Jurkat, Clone E6-1 (cell line): ENCODE results near the gene FXYD1.
"Not testable (repeated sequence)": the region's sequence is repeated elsewhere in the genome, so short reads cannot be mapped to it uniquely, and the experiment has no call there.

ENCODE experiments used
- DNase-seq: peaks from one replicate; pipeline ENCODE4 v3.0.0-alpha.2; 2011; ENCODE audit warnings: low read depth, low spot score
- H3K4me3 ChIP-seq: 2 replicates; pipeline ENCODE4 v1.5.1; 2011; ENCODE audit warnings: mild to moderate bottlenecking, low read length, control low read depth, moderate library complexity

The FXYD1 gene

GRCh38 chr19:35140207-35140961, 1.8 kb downstream of the FXYD1 start:
- DNase-seq: no peak
- no peak overlapping the region for H3K4me3 ChIP-seq

- peak overlapping the region; percentile 21 for H3K4me3 ChIP-seq
- peak; percentile 85 for DNase-seq
Measured at GRCh38 chr19:35140962-35141836, 2.6 kb downstream of the FXYD1 start.

- no peak for DNase-seq
- H3K4me3 ChIP-seq: peak overlapping the region; percentile 22
Measured at GRCh38 chr19:35141837-35142605, 3.4 kb downstream of the FXYD1 start.

- peak overlapping the region; percentile 22 for H3K4me3 ChIP-seq
- no peak for DNase-seq
Measured at GRCh38 chr19:35142606-35143230, 4.1 kb downstream of the FXYD1 start.

- peak within 1 kb of the TSS; percentile 22 for H3K4me3 ChIP-seq
- no peak for DNase-seq
Measured at GRCh38 chr19:35143231-35143715, 4.6 kb downstream of the FXYD1 start, which contains the start of gene FXYD7. FXYD7 (plus strand) TSS chr19:35143255; CDS start chr19:35143334, 79 bp downstream.

- no peak overlapping the region for H3K4me3 ChIP-seq
- DNase-seq: no peak
Measured at GRCh38 chr19:35143818-35144217, 5.2 kb downstream of the FXYD1 start.

GRCh38 chr19:35144259-35144599, 5.6 kb downstream of the FXYD1 start:
- DNase-seq: no peak

GRCh38 chr19:35144600-35145436, 6.2 kb downstream of the FXYD1 start:
- peak; percentile 47 for DNase-seq

More at GRCh38 chr19:35144259-35144599, 5.6 kb downstream of the FXYD1 start:
- no peak overlapping the region for H3K4me3 ChIP-seq

GRCh38 chr19:35146746-35147459, 8.3 kb downstream of the FXYD1 start:
- no peak overlapping the region for H3K4me3 ChIP-seq
- no peak for DNase-seq

More at GRCh38 chr19:35144600-35145436, 6.2 kb downstream of the FXYD1 start:
- no peak overlapping the region for H3K4me3 ChIP-seq

GRCh38 chr19:35149463-35149862, 10.8 kb downstream of the FXYD1 start:
- no peak overlapping the region for H3K4me3 ChIP-seq
- DNase-seq: no peak

GRCh38 chr19:35150445-35150844, 11.8 kb downstream of the FXYD1 start:
- H3K4me3 ChIP-seq: no peak overlapping the region

GRCh38 chr19:35151273-35152065, 12.8 kb downstream of the FXYD1 start:
- no peak overlapping the region for H3K4me3 ChIP-seq
- no peak for DNase-seq

More at GRCh38 chr19:35150445-35150844, 11.8 kb downstream of the FXYD1 start:
- DNase-seq: no peak

- H3K4me3 ChIP-seq: not testable (repeated sequence)
Measured at GRCh38 chr19:35153129-35153522, 14.5 kb downstream of the FXYD1 start.

GRCh38 chr19:35153701-35154524, 15.3 kb downstream of the FXYD1 start:
- DNase-seq: peak; percentile 52
- peak overlapping the region; percentile 81 for H3K4me3 ChIP-seq

More at GRCh38 chr19:35153129-35153522, 14.5 kb downstream of the FXYD1 start:
- DNase-seq: not testable (repeated sequence)

GRCh38 chr19:35154525-35155406, 16.1 kb downstream of the FXYD1 start, which contains the start of gene FXYD5:
FXYD5 (plus strand) TSS chr19:35154735; CDS start chr19:35155551, 816 bp downstream.
- peak; percentile 40 for DNase-seq
- peak within 1 kb of the TSS; percentile 81 for H3K4me3 ChIP-seq
